Non-pigmented ciliary epithelial cell (primary cell): ENCODE measurements around the gene DPY19L1.
"Not testable (repeated sequence)": the region's sequence is repeated elsewhere in the genome, so short reads cannot be mapped to it uniquely, and the experiment has no call there.

Experiments
- DNase-seq: peaks from one replicate; pipeline ENCODE4 v3.0.0-alpha.2; 2010; ENCODE audit warnings: low read depth

The DPY19L1 gene

DNA sequence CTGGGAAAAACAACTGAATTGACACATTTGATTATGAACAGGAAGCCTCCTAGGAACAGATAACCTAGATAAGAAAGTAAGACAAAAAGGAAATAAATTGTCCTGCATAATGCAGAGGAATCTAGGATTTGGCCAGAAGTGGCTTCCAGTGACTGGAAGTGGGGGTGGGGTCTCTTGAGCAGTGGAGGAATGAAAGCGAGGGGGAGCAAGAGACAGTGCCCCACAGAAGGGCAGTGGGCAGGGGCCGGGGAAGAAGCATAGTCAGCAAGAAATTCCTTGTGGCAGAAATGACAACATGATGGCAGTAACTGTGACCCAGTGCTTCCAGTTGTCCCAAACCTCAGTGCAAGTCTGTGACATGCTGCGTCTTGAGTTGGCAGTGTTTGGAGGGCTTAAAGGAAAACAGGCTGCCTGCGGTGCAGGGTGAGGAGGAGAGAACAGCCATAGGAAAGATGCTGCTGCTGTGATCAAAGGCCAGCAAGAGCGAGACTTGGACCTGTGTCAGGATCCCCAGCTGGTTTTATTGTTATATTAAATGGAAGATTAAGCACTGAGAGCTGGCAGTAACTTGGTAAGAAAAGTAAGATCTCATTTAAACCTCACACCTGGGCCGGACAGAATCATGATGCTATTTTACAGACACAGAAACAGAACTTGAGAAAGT lies 119.0 kb downstream of the DPY19L1 start:
- DNase-seq = not testable (repeated sequence)

GRCh38 chr7:34917515-34917914 lies 119.8 kb downstream of the DPY19L1 start:
- not testable (repeated sequence) for DNase-seq

GRCh38 chr7:34916267-34916666 lies 121.0 kb downstream of the DPY19L1 start:
- DNase-seq = no peak

DNA sequence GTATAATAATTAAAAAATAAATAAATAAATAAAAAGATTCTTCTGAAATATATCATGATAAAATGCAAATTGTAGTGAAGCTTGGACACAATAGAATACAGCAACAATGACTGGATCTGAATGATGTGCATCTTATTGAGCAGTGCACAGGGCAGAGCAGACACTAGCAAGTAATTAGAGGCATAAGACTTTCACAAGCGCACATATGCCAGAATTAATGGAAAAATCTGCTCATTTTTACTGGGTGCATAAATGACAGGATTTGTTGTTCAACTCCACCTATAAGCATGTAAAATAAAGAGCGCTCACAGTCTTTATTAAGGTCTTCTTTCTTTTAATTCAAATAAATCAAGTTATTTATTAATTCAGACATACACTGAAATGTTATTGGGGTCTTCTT lies 125.0 kb downstream of the DPY19L1 start:
- no peak for DNase-seq

DNA sequence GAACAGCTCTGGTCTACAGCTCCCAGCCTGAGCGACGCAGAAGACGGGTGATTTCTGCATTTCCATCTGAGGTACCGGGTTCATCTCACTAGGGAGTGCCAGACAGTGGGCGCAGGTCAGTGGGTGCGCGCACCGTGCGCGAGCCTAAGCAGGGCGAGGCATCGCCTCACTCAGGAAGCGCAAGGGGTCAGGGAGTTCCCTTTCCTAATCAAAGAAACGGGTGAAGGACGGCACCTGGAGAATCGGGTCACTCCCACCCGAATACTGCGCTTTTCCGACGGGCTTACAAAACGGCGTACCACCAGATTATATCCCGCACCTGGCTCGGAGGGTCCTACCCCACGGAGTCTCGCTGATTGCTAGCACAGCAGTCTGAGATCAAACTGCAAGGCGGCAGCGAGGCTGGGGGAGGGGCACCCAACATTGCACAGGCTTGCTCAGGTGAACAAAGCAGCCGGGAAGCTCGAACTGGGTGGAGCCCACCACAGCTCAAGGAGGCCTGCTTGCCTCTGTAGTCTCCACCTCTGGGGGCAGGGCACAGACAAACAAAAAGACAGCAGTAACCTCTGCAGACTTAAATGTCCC lies 130.9 kb downstream of the DPY19L1 start:
- DNase-seq = not testable (repeated sequence)

- no peak for DNase-seq
Observed at GRCh38 chr7:34904987-34905386, 132.3 kb downstream of the DPY19L1 start.

DNA sequence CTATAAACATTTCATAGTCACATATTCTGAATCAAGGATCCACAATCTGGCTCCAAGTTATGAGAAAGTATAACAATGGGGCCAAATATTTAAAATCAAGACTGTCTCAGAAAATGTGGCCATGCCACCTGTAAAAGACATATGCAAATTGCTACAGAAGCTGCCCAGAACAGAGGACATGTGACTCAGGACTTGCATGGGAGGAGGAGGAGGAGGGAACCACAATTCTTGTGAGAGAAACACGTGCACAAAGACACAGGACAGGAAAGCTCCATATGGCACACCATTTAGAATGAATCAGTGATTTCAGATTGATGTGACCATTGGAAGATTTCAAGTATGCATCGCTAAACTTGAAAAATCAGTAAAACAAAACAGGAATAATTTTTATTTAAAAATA lies 133.4 kb downstream of the DPY19L1 start:
- DNase-seq = not testable (repeated sequence)

GRCh38 chr7:34902182-34902581 lies 135.1 kb downstream of the DPY19L1 start:
- DNase-seq = no peak

DNA sequence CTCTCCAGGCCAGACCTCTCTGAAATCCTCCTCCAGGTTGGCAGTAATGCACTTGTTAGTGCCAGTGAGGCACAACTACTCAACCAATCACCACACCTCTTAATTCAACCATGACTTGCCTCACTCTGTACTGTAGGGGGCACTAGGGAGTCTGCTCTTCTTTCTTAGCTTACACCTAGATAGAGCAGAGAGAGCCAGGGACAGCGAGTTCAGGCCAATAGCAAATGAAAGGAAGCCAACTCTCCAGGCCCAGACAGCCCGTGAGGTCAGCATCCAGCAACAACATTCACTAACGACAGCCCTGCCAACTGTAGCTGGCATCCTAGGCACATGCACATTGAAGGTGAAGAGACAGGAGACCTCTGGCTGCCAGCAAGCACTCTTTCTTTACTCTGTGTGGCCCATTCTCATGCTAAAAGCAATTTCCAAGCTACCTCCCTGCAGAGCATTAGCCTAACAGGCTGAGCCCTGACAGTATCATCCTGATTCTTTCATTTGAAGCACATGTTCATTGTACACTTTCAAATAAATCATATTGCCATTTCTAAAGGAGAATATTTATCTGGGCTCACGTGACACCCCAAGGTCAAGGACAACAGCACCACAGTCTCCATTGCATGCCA lies 136.3 kb downstream of the DPY19L1 start:
- DNase-seq = no peak

- no peak for DNase-seq
Observed at GRCh38 chr7:34895202-34895601, 142.1 kb downstream of the DPY19L1 start.

DNA sequence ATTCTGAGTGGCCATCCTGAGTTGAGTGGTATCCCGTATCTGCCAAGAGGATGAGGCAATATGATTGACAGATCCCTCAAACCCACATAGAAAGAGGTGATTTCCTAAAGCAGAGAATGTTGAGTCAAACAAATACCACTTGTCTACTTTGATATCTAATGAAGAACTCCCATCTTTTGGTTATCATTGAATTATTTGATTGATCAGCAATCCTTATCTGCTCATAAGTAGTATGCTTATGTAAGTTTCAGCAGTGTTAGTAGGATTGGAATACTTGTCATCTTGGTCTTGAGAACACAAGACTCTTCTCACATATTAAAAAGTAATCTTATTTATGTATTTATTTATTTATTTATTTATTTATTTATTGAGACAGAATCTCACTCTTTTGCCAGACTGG lies 147.3 kb downstream of the DPY19L1 start:
- no peak for DNase-seq

- no peak for DNase-seq
Observed at GRCh38 chr7:34886856-34887255, 150.4 kb downstream of the DPY19L1 start.

- DNase-seq = not testable (repeated sequence)
Observed at GRCh38 chr7:34883855-34884254, 153.4 kb downstream of the DPY19L1 start.

GRCh38 chr7:34879871-34880270 lies 157.4 kb downstream of the DPY19L1 start:
- DNase-seq = no peak

DNA sequence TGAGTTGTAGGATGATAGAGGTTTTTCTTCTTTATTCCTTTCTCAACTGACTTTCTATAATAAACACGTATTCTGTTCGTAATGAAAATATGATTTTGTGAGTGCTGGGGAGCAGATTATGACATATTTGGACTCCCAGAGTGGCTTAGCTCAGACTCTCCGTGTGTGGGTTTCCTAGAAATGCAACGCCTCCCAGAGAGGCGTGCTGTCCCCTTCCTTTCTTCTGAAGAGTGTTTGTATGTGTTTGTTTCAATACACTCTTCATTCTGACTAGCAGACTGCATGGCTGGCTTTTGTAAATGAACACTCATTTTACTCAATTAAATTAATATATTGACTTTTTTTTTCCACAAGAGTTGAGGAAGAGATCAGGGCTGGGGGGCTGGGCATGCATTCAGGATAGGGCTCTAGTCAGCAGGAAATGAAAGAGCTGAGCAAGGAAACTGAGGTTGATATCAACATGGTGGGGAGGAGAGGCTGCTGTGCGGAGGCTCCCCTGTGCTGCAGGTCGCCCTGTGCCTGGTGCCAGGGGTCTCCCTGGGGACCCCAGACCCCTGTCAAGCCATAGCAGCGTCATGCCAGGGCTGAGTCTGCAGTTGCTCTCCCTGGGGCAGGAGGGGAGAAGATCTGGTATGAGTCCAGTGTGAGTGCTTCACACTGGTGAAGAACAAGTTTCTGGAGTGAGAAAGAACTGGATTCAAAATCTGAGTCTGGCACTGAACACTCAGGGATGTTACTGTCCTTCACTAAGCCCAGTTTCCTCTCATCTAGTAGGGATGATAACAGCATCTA lies 158.1 kb downstream of the DPY19L1 start:
- DNase-seq = not testable (repeated sequence)
